ENCODE measurements around the gene PDZRN3.

DNA sequence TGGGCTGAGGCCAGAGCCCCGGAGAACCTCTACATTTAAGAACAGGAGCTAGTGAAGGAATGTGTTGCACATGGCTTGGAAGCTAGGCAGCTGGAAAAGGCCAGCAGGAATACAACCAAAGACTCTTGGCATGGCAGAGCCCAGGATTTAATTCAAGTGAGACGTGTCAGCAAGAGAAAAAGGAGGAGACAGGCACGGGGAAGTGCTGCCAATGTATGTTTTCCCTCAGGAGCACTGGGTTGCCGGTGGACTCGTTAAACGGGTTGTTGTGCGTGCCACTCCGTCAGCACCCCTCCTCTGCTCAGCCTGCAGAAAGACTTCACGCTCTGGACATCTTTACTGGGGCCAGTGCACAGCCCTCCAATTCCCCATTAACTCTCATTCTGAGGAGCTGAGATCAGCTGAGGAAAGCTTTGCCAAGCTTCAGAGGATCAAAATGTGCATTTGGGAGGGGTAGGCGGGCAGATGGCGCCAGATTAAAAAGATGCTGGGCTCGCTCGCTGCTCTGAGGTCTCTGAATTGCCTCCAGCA lies 103.7 kb downstream of the PDZRN3 start:
- TF ChIP-seq ZSCAN9 (CRISPR knock-in tag; IDR thresholded peaks at IDR 0.05; ENCODE audit: borderline replicate concordance), result no peak
- TF ChIP-seq, protein P1, sequence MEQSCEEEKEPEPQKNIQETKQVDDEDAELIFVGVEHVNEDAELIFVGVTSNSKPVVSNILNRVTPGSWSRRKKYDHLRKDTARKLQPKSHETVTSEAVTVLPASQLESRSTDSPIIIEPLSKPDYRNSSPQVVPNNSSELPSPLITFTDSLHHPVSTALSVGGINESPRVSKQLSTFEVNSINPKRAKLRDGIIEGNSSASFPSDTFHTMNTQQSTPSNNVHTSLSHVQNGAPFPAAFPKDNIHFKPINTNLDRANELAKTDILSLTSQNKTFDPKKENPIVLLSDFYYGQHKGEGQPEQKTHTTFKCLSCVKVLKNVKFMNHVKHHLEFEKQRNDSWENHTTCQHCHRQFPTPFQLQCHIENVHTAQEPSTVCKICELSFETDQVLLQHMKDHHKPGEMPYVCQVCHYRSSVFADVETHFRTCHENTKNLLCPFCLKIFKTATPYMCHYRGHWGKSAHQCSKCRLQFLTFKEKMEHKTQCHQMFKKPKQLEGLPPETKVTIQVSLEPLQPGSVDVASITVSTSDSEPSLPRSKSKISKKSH (CRISPR knock-in tag; IDR thresholded peaks at IDR 0.05; ENCODE audit: borderline replicate concordance), result no peak
- no peak for TF ChIP-seq THAP11 (CRISPR knock-in tag; IDR thresholded peaks at IDR 0.05)
- TF ChIP-seq ELF4 (CRISPR knock-in tag; IDR thresholded peaks at IDR 0.05; ENCODE audit: borderline replicate concordance), result no peak
- TF ChIP-seq ZNF589 (CRISPR knock-in tag; conservative IDR thresholded peaks at IDR 0.05), result no peak
- TF ChIP-seq, protein P2, sequence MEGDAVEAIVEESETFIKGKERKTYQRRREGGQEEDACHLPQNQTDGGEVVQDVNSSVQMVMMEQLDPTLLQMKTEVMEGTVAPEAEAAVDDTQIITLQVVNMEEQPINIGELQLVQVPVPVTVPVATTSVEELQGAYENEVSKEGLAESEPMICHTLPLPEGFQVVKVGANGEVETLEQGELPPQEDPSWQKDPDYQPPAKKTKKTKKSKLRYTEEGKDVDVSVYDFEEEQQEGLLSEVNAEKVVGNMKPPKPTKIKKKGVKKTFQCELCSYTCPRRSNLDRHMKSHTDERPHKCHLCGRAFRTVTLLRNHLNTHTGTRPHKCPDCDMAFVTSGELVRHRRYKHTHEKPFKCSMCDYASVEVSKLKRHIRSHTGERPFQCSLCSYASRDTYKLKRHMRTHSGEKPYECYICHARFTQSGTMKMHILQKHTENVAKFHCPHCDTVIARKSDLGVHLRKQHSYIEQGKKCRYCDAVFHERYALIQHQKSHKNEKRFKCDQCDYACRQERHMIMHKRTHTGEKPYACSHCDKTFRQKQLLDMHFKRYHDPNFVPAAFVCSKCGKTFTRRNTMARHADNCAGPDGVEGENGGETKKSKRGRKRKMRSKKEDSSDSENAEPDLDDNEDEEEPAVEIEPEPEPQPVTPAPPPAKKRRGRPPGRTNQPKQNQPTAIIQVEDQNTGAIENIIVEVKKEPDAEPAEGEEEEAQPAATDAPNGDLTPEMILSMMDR (CRISPR knock-in tag; IDR thresholded peaks at IDR 0.05), result no peak
- no peak for TF ChIP-seq ZNF224 (CRISPR knock-in tag; IDR thresholded peaks at IDR 0.05)
- no peak for TF ChIP-seq KDM1A (CRISPR knock-in tag; IDR thresholded peaks at IDR 0.05)
- TF ChIP-seq, protein P3, sequence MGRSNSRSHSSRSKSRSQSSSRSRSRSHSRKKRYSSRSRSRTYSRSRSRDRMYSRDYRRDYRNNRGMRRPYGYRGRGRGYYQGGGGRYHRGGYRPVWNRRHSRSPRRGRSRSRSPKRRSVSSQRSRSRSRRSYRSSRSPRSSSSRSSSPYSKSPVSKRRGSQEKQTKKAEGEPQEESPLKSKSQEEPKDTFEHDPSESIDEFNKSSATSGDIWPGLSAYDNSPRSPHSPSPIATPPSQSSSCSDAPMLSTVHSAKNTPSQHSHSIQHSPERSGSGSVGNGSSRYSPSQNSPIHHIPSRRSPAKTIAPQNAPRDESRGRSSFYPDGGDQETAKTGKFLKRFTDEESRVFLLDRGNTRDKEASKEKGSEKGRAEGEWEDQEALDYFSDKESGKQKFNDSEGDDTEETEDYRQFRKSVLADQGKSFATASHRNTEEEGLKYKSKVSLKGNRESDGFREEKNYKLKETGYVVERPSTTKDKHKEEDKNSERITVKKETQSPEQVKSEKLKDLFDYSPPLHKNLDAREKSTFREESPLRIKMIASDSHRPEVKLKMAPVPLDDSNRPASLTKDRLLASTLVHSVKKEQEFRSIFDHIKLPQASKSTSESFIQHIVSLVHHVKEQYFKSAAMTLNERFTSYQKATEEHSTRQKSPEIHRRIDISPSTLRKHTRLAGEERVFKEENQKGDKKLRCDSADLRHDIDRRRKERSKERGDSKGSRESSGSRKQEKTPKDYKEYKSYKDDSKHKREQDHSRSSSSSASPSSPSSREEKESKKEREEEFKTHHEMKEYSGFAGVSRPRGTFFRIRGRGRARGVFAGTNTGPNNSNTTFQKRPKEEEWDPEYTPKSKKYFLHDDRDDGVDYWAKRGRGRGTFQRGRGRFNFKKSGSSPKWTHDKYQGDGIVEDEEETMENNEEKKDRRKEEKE (IDR thresholded peaks at IDR 0.05), result no peak
- TF ChIP-seq EZH2 (conservative IDR thresholded peaks at IDR 0.05; ENCODE audit: low read depth, low read length), result no peak

Data from HepG2 (cell line).